Stomach (tissue), 9 donors: Measurements from ENCODE around the gene WDR27. TPM values are rescaled to one million over a fixed set of nuclear protein-coding genes. Genes with fewer than 3 reads are reported as not detected.

Source experiments
- DNase-seq, 2 donors: peaks; one replicate each; pipeline versions ENCODE4 v3.0.0 to v3.0.0-alpha.2; 2013 to 2019
- H3K27ac ChIP-seq, 5 donors: fragments of 200-600 bp in 4 of 5; sonication (generic) in 4 of 5; one replicate each; pipeline ENCODE4 v1.5.1; 2013 to 2019; ENCODE audit warnings: mild to moderate bottlenecking in 1 of 5, moderate library complexity in 1 of 5
- H3K27me3 ChIP-seq, 3 donors: fragments of 200-600 bp; sonication (generic); one replicate each; pipeline ENCODE4 v1.5.1; 2017 to 2019; ENCODE audit warnings: mixed run types in 1 of 3
- H3K36me3 ChIP-seq, 4 donors: fragments of 200-600 bp; sonication (generic); 1 replicate in 3 of 4; 2 replicates in 1 of 4; pipeline ENCODE4 v1.5.1; 2016 to 2019
- H3K4me1 ChIP-seq, 4 donors: fragments of 200-600 bp; sonication (generic); one replicate each; pipeline ENCODE4 v1.5.1; 2016 to 2019
- H3K4me3 ChIP-seq, 4 donors: fragments of 200-600 bp; sonication (generic) in 3 of 4; one replicate each; pipeline ENCODE4 v1.5.1; 2016 to 2019; ENCODE audit warnings: mild to moderate bottlenecking in 1 of 4
- H3K9me3 ChIP-seq, 4 donors: fragments of 200-600 bp; sonication (generic); one replicate each; pipeline ENCODE4 v1.5.1; 2016 to 2019
- CTCF ChIP-seq, 7 experiments: fragments of 450-650 bp in 4 of 7; fragments of 200-600 bp in 3 of 7; sonication (generic) in 3 of 7; IDR thresholded peaks; one replicate each; pipeline ENCODE4 v1.5.1; 2016 to 2019; ENCODE audit warnings: antibody characterized with exemption in 7 of 7, control low read depth in 2 of 7, mild to moderate bottlenecking in 1 of 7
- EP300 ChIP-seq: sonication (generic); formaldehyde crosslinking; IDR thresholded peaks from one replicate; pipeline ENCODE4 v1.6.1; 2017; ENCODE audit warnings: antibody characterized with exemption
- POLR2A ChIP-seq, 4 donors: fragments of 450-650 bp; IDR thresholded peaks; one replicate each; pipeline ENCODE4 v1.6.1; 2016; ENCODE audit warnings: antibody characterized with exemption in 4 of 4, control low read depth in 2 of 4, mild to moderate bottlenecking in 1 of 4, moderate library complexity in 1 of 4
- POLR2AphosphoS5 ChIP-seq, 3 donors: sonication (generic); formaldehyde crosslinking; IDR thresholded peaks; one replicate each; pipeline ENCODE4 v1.6.1; 2016; ENCODE audit warnings: antibody characterized with exemption in 3 of 3
- WGBS, 5 donors: extraction: QIAGEN DNeasy Blood & Tissue Kit in 3 of 5; methylation state at CpG; one replicate each; pipeline versions ENCODE4 v1.1.5 to v1.1.7; 2013 to 2018; 5-methylcytosine and 5-hydroxymethylcytosine counted together
- intact Hi-C: fragments of 100-400 bp; cut with DNase I; formaldehyde crosslinking; loops from one replicate; pipeline ENCODE4 v1.15.1; 2023; ENCODE audit warnings: low total_unique reads
- polyA plus RNA-seq, 3 donors: library from polyadenylated mRNA; stranded (reverse); fragments of 200-250 nt; gene quantifications; one replicate each; pipeline ENCODE4 v1.2.3, GENCODE V29; 2013
- total RNA-seq, 5 donors: library from RNA; depleted of rRNA; stranded (reverse); fragments of >200 nt; gene quantifications; one replicate each; pipeline versions ENCODE4 v1.1.0 to v1.2.3, GENCODE V29; 2014 to 2016
- donor health status: healthy with polysubstance abuse.
- donor health status: Bipolar disorder and iron deficiency.
- donor health status: healthy.

WDR27 gene
- total and polyA plus RNA-seq, 8 donors = 4.9 to 271 (median 39.9) TPM

- no peak overlapping the region for H3K27ac ChIP-seq
- H3K9me3 ChIP-seq = no peaks in the 10 kb centered on the region
- H3K4me1 ChIP-seq = peaks cover 13 to 25% (median 21%) of the 10 kb centered on the region in 4 donors
- no peak for DNase-seq
- intact Hi-C loops = no loop called here
- no peaks in the 10 kb centered on the region for H3K27me3 ChIP-seq
- TF ChIP-seq POLR2AphosphoS5 (IDR thresholded peaks at IDR 0.05) (no peak), POLR2A (IDR thresholded peaks at IDR 0.05) (no peak), EP300 (no peak), CTCF (IDR thresholded peaks at IDR 0.05) (no peak)
- H3K36me3 ChIP-seq = no peaks in the 10 kb centered on the region
- H3K4me3 ChIP-seq = no peak overlapping the region
Observed at GRCh38 chr6:169726963-169727362, 25.1 kb upstream of the WDR27 start.

DNA sequence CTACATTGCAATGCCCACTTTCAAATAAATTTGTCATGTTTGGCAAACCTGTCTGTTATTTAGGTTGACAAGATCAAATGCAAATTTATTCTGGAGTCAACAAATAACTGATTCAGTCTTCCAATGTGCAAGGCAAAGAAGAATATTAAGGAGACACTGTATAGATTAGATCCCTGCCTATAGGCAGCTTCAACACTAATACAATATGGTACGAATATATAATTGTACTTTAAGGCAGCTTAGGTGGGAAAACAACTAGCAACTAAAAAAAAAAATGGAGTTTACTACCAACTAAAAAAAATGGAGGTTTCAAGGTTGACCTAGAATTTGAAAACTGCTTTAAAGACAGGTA, 24.2 kb upstream of the WDR27 start:
- Histone ChIP-seq H3K9me3 (no peaks in the 10 kb centered on the region), H3K27ac (peak overlapping the region in 3 of 5 donors; percentile 92 to 99 (median 97)), H3K36me3 (no peaks in the 10 kb centered on the region), H3K27me3 (no peaks in the 10 kb centered on the region), H3K4me1 (peaks cover 22 to 34% (median 27%) of the 10 kb centered on the region in 4 donors), H3K4me3 (no peak overlapping the region)
- TF ChIP-seq EP300 = no peak
- TF ChIP-seq POLR2A (IDR thresholded peaks at IDR 0.05) = no peak
- TF ChIP-seq POLR2AphosphoS5 (IDR thresholded peaks at IDR 0.05) = no peak
- no peak for TF ChIP-seq CTCF (IDR thresholded peaks at IDR 0.05)
- no peak for DNase-seq
- 96 to 100% (median 97%) methylated on average over 1 of the region's 1 CpG for WGBS, 5 donors
- intact Hi-C loops = no loop called here

GRCh38 chr6:169725125-169726048, 23.6 kb upstream of the WDR27 start:
- H3K4me1 ChIP-seq = peaks cover 22 to 40% (median 30%) of the 10 kb centered on the region in 4 donors
- WGBS, 5 donors = 20 to 28% (median 22%) methylated on average over 29 of the region's 29 CpGs
- peak overlapping the region; percentile 92 to 100 (median 98) for H3K27ac ChIP-seq
- no peaks in the 10 kb centered on the region for H3K36me3 ChIP-seq
- H3K4me3 ChIP-seq = peak overlapping the region; percentile 76 to 81 (median 78)
- intact Hi-C loops = no loop called here
- no peaks in the 10 kb centered on the region for H3K9me3 ChIP-seq
- no peaks in the 10 kb centered on the region for H3K27me3 ChIP-seq
- DNase-seq = peak; percentile 65 to 83
- TF ChIP-seq POLR2A (IDR thresholded peaks at IDR 0.05) (peak in 1 of 4 donors; percentile 34), CTCF (IDR thresholded peaks at IDR 0.05) (no peak), POLR2AphosphoS5 (IDR thresholded peaks at IDR 0.05) (peak; percentile 13 to 81 (median 77))

DNA sequence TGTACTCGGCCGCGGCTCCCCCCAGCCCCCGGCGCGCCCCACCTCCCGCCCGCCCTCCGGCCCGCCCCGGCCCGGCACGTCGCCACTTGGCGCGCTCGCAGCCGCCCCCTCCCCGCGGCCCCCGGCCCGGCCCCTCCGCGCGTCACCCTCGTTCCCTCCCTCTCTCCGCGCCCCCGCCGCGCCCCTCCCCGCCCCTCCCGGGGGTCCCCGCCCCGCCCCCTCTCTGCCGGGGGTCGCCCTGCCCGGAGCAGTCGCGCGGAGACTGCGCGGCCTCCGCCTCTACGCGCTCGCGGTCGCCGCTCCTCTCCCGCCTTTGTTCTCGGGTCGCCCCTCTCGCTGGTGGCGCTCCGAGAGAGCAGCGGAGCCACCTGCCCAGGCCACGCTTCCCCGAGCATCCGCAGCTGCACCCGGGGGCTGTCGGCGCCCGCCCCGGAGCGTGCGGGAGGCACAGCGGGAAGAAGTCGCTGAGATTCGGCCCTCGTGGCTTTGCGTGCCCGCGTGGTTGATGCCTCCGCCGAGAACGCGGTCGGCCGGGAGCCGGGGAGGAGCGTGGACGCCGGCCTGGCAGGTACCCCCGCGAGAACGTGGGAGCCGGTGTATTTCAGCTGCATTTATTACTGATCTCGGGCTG, 22.8 kb upstream of the WDR27 start, which contains the start of gene PHF10:
Gene PHF10, minus strand, starts transcription at position 7 of the 631 bp plus-strand sequence. CDS start 569 bp downstream, outside the sequence.
- H3K36me3 ChIP-seq = no peaks in the 10 kb centered on the region
- WGBS, 5 donors = 0 to 2% (median 0%) methylated on average over 3 to 86 of the region's 89 CpGs

More for the DNA sequence above, 22.8 kb upstream of the WDR27 start, which contains the start of gene PHF10:
- Histone ChIP-seq H3K27me3 (no peaks in the 10 kb centered on the region), H3K4me3 (peak within 1 kb of the TSS; percentile 78 to 86 (median 80)), H3K4me1 (peaks cover 22 to 46% (median 33%) of the 10 kb centered on the region in 4 donors), H3K27ac (peak within 1 kb of the TSS; percentile 92 to 100 (median 98)), H3K9me3 (no peaks in the 10 kb centered on the region)
- TF ChIP-seq POLR2AphosphoS5 (IDR thresholded peaks at IDR 0.05) (no peak), CTCF (IDR thresholded peaks at IDR 0.05) (no peak), POLR2A (IDR thresholded peaks at IDR 0.05) (no peak), EP300 (no peak)
- intact Hi-C loops = no loop called here
- DNase-seq = peak; percentile 55 to 92
